Right renal cortex interstitium (tissue), 3 donors: ENCODE data around the gene SORCS3. TPM values are rescaled to one million over a fixed set of nuclear protein-coding genes. Genes with fewer than 3 reads are reported as not detected.

ENCODE experiments used
- DNase-seq, 3 donors: peaks; one replicate each; pipeline ENCODE4 v3.0.0-alpha.2; 2013; ENCODE audit warnings: low read depth in 3 of 3, low spot score in 2 of 3
- polyA plus RNA-seq, 3 donors: library from polyadenylated mRNA; unstranded; fragments of 120-200 nt; gene quantifications; one replicate each; pipeline ENCODE4 v1.2.1, GENCODE V29; 2013; ENCODE audit not compliant: insufficient read length in 3 of 3

Gene SORCS3
- polyA plus RNA-seq, 3 donors: 2.6 to 4.1 (median 3.6) TPM

GRCh38 chr10:105063796-105064195 lies 422.7 kb downstream of the SORCS3 start:
- peak in 1 of 3 donors; percentile 35 for DNase-seq

- no peak for DNase-seq
Measured at GRCh38 chr10:105068497-105068896, 427.4 kb downstream of the SORCS3 start.

- no peak for DNase-seq
Measured at GRCh38 chr10:105070249-105070648, 429.2 kb downstream of the SORCS3 start.

- no peak for DNase-seq
Measured at GRCh38 chr10:105070952-105071351, 429.9 kb downstream of the SORCS3 start.

- DNase-seq: no peak
Measured at GRCh38 chr10:105071980-105072379, 430.9 kb downstream of the SORCS3 start.

- DNase-seq: no peak
Measured at GRCh38 chr10:105073999-105074398, 432.9 kb downstream of the SORCS3 start.

- no peak for DNase-seq
Measured at GRCh38 chr10:105075031-105075430, 433.9 kb downstream of the SORCS3 start.

GRCh38 chr10:105085980-105086379 lies 444.9 kb downstream of the SORCS3 start:
- DNase-seq: no peak

GRCh38 chr10:105094048-105094447 lies 453.0 kb downstream of the SORCS3 start:
- no peak for DNase-seq

GRCh38 chr10:105096316-105096715 lies 455.2 kb downstream of the SORCS3 start:
- DNase-seq: peak in 1 of 3 donors; percentile 14

- DNase-seq: no peak
Measured at GRCh38 chr10:105102977-105103376, 461.9 kb downstream of the SORCS3 start.

- no peak for DNase-seq
Measured at GRCh38 chr10:105104297-105104696, 463.2 kb downstream of the SORCS3 start.

- DNase-seq: no peak
Measured at GRCh38 chr10:105109164-105109563, 468.1 kb downstream of the SORCS3 start.

GRCh38 chr10:105112862-105113261 lies 471.8 kb downstream of the SORCS3 start:
- DNase-seq: no peak

GRCh38 chr10:105113666-105114065 lies 472.6 kb downstream of the SORCS3 start:
- no peak for DNase-seq

- no peak for DNase-seq
Measured at GRCh38 chr10:105121743-105122142, 480.7 kb downstream of the SORCS3 start.

GRCh38 chr10:105128111-105128510 lies 487.0 kb downstream of the SORCS3 start:
- DNase-seq: no peak

- DNase-seq: no peak
Measured at GRCh38 chr10:105138358-105138757, 497.3 kb downstream of the SORCS3 start.

GRCh38 chr10:105139363-105139896 lies 498.3 kb downstream of the SORCS3 start:
- no peak for DNase-seq

- DNase-seq: no peak
Measured at GRCh38 chr10:105140600-105140999, 499.5 kb downstream of the SORCS3 start.

- no peak for DNase-seq
Measured at GRCh38 chr10:105145711-105146110, 504.6 kb downstream of the SORCS3 start.

- no peak for DNase-seq
Measured at GRCh38 chr10:105146436-105146835, 505.3 kb downstream of the SORCS3 start.

- DNase-seq: no peak
Measured at GRCh38 chr10:105148456-105148855, 507.4 kb downstream of the SORCS3 start.
